ENCODE results near the gene DCAF17.

The DCAF17 gene

GRCh38 chr2:171434013-171434989, at the start of gene DCAF17:
DCAF17 (plus strand) TSS chr2:171434226; CDS start chr2:171434578, 352 bp downstream.
- DNase-seq, result peak; percentile 93

- DNase-seq, result no peak
Observed at GRCh38 chr2:171386627-171387026, 47.4 kb upstream of the DCAF17 start.

- no peak for DNase-seq
Observed at GRCh38 chr2:171387052-171387451, 47.0 kb upstream of the DCAF17 start.

DNA sequence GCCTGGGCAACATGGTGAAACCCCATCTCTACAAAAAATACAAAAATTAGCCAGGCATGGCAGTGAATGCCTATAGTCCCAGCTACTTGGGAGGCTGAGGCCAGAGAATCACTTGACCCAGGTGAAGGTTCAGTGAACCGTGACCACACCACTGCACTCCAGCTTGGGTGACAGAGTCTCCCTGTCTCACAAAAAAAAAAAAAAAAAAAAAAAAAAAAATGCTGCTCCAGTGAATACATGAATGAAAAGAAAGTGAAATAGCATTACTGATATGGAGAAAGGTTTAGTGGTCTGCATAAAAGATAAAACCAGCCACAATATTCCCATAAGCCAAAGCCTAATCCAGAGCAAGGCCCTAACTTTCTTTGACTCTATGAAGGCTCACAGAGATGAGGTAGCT, 44.7 kb upstream of the DCAF17 start:
- no peak for DNase-seq

- DNase-seq, result no peak
Observed at GRCh38 chr2:171389780-171390179, 44.2 kb upstream of the DCAF17 start.

DNA sequence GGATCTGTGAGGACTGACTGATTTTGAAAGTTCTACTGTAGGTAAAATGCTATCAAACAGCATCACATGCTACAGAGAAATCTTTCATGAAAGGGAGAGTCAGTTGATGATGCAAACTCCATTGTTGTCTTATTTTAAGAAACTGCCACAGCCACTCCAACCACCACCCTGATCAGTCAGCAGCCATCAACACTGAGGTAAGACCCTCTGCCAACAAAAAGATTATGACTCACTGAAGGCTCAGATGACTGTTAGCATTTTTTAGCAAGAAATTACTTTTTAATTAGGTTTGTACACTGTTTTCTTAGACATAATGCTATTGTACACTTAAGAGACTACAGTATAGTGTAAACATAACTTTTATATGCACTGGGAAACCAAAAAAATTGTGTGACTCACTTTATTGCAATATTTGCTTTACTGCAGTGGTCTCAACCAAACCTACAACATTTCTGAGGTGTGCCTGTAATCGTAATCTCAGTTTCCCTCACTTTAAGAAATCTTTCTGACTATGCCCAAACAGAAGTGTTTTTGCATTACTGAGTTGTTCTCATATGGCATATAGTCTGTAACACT, 43.0 kb upstream of the DCAF17 start:
- peak; percentile 3 for DNase-seq

DNA sequence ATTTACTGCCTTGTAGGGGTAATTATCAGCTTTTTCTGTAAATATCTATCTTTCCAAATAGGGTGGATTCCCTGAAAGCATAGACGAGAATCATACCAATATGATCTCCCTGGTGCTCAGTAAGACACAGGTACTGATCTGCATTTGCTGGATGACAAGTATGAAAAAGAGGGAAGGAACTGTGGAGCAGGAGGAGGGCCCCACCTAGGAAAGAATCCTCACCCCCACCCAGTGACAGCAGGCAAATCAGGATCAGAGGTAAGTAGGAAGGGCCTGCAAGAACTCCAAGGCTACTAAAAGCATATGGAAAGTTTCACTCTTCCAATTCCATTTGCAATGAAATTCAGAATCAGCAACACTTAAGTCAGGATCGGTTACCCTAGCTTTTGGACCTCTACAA, 42.5 kb upstream of the DCAF17 start:
- DNase-seq, result no peak

- no peak for DNase-seq
Observed at GRCh38 chr2:171393487-171393886, 40.5 kb upstream of the DCAF17 start.

DNA sequence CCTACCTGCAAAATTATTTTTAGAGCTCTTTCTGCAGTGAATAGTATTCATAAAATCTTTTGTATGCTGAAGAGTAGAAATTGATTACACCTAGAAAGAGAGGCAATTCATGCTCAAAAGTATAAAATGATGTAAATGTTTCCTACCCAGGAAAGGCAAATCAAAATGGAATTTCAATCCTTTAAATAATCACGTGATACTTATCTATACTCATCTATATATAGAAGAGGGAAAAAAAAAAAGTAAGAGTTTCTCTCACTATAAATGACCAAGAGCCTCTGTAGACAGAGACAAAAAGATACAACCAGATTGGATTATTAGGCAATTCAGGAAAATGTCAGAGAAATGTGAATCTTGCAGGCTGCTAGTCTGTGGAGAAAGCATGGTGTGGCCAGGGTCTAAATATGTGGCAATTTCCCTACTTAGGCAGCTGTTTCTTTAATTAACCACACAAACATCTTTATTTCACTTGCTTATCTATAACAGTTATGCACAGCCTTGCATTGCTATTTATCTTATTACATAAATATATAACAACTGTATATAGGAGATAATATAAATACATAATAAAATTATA, 39.8 kb upstream of the DCAF17 start:
- no peak for DNase-seq

- DNase-seq, result no peak
Observed at GRCh38 chr2:171399292-171399691, 34.7 kb upstream of the DCAF17 start.

GRCh38 chr2:171400395-171400794, 33.6 kb upstream of the DCAF17 start:
- no peak for DNase-seq

DNA sequence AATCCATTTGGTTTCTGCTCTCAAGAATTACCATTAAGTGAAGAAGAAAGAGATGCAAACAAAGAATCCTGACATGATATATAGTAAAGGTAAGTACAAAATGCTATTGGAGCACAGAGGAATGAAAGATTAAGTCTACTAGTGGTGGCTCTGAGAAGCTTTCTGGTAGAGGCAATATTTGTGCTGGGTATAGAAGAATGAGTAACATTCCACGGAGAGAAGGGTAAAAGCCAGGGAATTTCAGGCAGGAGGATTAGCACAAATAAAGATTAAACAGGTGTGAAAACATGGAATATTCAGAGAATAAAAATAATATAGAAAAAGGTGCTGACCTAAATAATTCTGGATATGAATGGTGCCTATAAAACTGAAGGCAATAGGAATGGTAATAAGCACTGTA, 32.1 kb upstream of the DCAF17 start:
- no peak for DNase-seq

DNA sequence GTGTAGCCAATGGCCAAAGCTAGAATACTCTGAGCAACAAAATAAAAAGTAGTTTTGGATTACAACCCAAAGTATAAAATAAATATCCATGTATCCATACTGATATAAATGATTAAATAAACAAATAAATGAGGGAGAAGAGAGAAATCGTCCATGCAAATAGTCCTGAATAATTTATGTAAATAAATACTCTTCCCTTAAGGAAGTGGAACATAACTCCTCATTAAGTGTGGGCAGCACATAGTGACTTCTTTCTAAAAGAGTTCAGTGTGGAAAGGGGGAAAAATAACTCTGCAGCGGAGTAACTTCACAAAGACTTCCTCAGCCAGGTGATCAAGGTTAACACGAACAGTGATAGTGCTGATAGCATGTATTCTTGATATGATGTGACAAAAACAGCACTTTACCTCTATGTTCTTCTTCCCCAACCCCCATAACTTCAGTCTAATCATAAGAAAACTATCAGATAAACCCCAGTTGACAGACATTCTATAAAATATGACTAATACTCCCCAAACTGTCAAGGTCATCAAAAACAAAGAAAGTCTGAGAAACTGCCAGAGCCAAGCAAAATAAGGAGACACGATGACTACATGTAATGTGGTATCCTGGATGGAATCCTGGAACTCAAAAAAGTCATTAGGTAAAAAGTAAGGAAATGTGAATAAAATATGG, 31.0 kb upstream of the DCAF17 start:
- DNase-seq, result no peak

DNA sequence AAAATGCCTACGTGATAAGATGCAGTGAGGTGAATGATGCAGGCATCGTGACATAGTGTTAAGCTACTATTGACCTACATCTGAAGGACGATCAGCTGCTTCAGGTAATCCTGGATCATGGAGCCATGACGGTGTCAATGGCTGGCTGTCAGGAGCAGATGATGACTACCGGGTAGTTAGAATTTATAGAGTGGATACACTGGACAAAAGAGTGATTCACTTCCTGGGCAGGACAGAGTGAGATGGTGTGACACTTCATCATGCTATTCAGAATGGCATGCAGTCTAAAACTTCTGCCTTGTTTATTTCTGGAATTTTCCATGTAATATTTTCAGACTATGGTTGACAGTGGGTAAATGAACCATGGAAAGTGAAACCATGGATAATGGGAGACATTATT, 29.8 kb upstream of the DCAF17 start:
- DNase-seq, result no peak

GRCh38 chr2:171404719-171405118, 29.3 kb upstream of the DCAF17 start:
- no peak for DNase-seq

- no peak for DNase-seq
Observed at GRCh38 chr2:171405546-171405945, 28.5 kb upstream of the DCAF17 start.

DNA sequence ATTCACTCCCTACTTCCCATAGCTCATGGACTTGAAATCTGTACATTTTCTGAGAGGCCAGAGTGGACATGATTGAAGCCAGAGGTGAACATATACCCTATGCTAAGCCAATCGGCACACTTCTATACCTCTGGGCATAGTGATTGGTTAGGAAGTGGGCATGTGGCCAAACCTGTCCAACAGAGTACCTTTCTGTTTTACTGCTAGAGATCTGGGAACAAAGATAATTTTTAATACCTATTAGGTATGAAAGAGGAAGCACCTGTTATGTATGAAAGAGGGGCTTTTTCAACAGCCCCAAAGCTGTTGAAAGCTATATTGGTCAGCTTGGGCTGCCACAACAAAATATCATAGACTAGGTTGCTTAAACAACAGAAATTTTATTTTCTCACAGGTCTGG, 28.0 kb upstream of the DCAF17 start:
- no peak for DNase-seq

DNA sequence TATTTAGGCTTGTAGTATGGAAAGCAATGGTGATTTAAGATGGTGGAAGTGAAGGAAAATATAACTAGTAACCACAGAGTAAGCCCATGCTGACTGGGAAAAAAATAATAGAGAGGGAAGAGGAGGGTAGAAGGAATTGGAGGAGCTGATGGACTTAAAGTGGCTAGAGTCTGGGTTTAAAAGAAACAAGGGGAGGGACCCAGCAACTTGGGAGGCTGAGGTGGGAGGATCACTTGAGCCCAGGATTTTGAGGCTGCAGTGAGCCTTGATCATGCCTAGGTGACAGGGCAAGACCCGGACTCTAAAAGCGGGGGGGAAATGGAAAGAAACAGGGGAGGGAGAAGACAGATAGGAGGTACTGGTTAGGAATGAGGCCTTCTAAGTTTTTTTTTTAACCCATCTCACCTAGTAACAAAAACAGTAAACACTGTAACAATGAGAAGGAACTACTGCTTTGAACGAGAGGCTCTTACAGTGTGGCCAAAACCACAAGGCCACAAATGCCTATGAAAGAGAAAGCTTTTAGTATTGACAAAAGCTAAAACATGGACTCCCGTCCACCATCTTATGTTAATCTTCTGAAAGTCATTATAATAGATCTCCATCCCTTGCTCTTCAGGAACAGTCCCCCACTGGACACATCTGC, 26.9 kb upstream of the DCAF17 start:
- no peak for DNase-seq

DNA sequence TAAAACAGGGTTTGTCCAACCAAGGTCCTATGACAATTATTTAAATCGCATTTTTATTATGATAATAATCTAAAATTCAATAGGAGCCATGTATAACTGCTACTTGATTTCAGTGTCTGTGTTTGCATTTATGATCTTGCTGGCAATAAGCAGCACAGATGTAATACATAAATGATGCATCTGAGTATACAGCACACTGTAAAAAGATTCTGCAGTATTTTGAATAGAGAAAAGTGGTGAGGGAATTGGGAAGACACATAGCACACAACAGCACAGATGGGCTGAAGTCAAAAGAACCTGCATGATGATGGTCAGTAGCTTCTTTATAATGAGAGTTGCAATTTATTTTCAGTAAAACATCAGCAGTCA, 26.4 kb upstream of the DCAF17 start:
- no peak for DNase-seq

DNA sequence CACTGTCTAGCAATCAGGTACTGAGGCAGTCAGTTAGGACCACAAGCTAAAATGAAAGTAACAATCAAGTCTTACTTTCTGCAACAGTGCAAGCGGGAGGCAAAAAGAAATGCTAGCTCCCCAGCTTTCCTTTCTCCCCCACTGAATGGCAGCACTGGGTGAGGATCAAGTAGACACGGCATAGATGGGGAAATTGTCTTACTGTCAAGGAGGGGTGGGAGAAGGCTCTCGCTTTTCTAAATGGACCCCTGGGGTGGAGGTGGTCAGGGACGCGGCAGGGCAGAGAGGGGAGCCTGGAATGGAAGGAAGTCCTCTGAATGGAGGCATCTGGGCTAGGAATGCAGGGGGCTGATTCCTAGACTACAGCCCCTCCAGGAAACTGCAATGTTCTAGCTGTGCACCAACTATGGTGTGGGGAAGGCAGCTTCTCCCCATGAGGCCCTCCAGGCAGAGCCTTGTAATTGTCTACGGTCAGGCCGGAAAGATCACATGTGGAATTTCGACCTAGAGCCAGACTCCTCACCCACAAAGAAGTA, 24.5 kb upstream of the DCAF17 start:
- peak; percentile 6 for DNase-seq

DNA sequence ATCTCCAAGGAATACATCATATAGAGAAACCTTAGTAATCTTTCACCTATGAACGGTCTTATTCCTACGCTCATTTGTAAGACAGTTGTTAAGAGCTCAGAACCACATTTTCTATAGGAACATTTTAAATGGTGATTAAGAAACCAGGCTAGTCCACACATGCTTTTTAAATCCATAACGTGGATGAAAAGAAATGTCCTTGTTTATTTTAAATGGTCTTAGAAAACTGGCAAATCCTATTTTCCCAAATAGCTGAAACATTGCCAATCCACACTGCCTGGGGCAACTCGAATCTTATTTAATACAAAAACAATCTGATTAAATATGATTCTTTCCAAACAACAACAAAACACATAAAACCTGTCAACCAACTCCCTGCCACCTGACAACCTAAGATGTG, 23.9 kb upstream of the DCAF17 start:
- no peak for DNase-seq

DNA sequence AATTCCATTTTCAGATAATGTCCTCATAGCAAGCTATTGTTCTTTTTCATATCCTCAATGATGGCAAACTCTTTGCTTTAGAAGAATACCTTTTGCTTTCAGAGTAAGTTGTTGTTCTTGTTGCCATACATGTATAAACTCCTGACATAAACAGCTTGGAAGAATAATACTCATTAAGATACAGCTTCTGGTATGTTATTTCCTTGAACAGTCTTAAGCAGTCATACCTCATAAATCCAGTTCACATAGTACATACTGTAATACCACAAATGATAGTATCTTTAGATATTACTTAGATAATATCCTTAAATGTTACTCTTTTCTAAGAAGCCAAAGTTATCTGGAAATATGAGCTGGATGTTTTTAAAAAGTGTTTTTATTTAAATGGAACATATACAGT, 23.4 kb upstream of the DCAF17 start:
- DNase-seq, result no peak

GRCh38 chr2:171411214-171411613, 22.8 kb upstream of the DCAF17 start:
- no peak for DNase-seq
